Erythroblast (primary cell): ENCODE results near the gene KDELR3.

Experiments
- GATA1 ChIP-seq: IDR thresholded peaks from 2 replicates; pipeline ENCODE4 v1.6.1; 2011; ENCODE audit warnings: low read depth, mild to moderate bottlenecking, control low read depth, low read length, moderate library complexity
- POLR2A ChIP-seq: IDR thresholded peaks from 2 replicates; pipeline ENCODE4 v1.6.1; 2011; ENCODE audit warnings: mild to moderate bottlenecking, low read length

- TF ChIP-seq POLR2A (no peak), GATA1 (no peak)
Observed at GRCh38 chr22:38427465-38427864, 40.4 kb upstream of the KDELR3 start.
